HG02981 (cell line): ENCODE results near the gene CRHR2.
"Not testable (repeated sequence)": the region's sequence is repeated elsewhere in the genome, so short reads cannot be mapped to it uniquely, and the experiment has no call there.

Source experiments
- ATAC-seq: cut with Tn5 transposase; IDR thresholded peaks from one replicate; pipeline ENCODE4 v1.9.1; 2021; ENCODE audit warnings: mild to moderate bottlenecking, moderate library complexity; ENCODE audit not compliant: unreplicated experiment

CRHR2 gene

GRCh38 chr7:30656006-30656957 is 26.0 kb downstream of the CRHR2 start:
- no peak for ATAC-seq

GRCh38 chr7:30655096-30655970 is 26.9 kb downstream of the CRHR2 start:
- no peak for ATAC-seq

GRCh38 chr7:30654296-30655090 is 27.8 kb downstream of the CRHR2 start:
- no peak for ATAC-seq

GRCh38 chr7:30652698-30653641 is 29.3 kb downstream of the CRHR2 start:
- no peak for ATAC-seq

GRCh38 chr7:30652132-30652531 is 30.1 kb downstream of the CRHR2 start:
- ATAC-seq = no peak

GRCh38 chr7:30650421-30650808 is 31.8 kb downstream of the CRHR2 start:
- ATAC-seq = no peak

- no peak for ATAC-seq
Observed at GRCh38 chr7:30649717-30650420, 32.4 kb downstream of the CRHR2 start.

GRCh38 chr7:30648744-30649540 is 33.3 kb downstream of the CRHR2 start:
- no peak for ATAC-seq

GRCh38 chr7:30647589-30648364 is 34.5 kb downstream of the CRHR2 start:
- ATAC-seq = no peak

GRCh38 chr7:30646154-30646553 is 36.1 kb downstream of the CRHR2 start:
- no peak for ATAC-seq

GRCh38 chr7:30645661-30646060 is 36.6 kb downstream of the CRHR2 start:
- ATAC-seq = no peak

GRCh38 chr7:30644286-30644955 is 37.8 kb downstream of the CRHR2 start:
- no peak for ATAC-seq

GRCh38 chr7:30642789-30643188 is 39.5 kb downstream of the CRHR2 start:
- ATAC-seq = no peak

- not testable (repeated sequence) for ATAC-seq
Observed at GRCh38 chr7:30642322-30642721, 39.9 kb downstream of the CRHR2 start.

GRCh38 chr7:30635798-30636197 is 46.5 kb downstream of the CRHR2 start:
- ATAC-seq = no peak

- ATAC-seq = no peak
Observed at GRCh38 chr7:30634634-30635201, 47.5 kb downstream of the CRHR2 start.

- no peak for ATAC-seq
Observed at GRCh38 chr7:30634193-30634626, 48.0 kb downstream of the CRHR2 start.
